Left colon (tissue), 2 donors: ENCODE results near the gene DGKB. TPM values are rescaled to one million over a fixed set of nuclear protein-coding genes. Genes with fewer than 3 reads are reported as not detected.

Experiments used
- ATAC-seq: fragments of 200-7000 bp; cut with Tn5 transposase; one replicate; pipeline ENCODE4 v1.9.1; 2020; ENCODE audit warnings: mild to moderate bottlenecking, moderate library complexity
- DNase-seq, 2 donors: peaks; one replicate each; pipeline ENCODE4 v3.0.0-alpha.2; 2020
- intact Hi-C, 2 donors: fragments of 100-400 bp; cut with DNase I in 1 of 2; cut with micrococcal nuclease in 1 of 2; formaldehyde crosslinking; loops; one replicate each; pipeline versions ENCODE4 v1.11.2 to v1.14.0; 2022; cut with DNase I, micrococcal nuclease
- total RNA-seq, 2 donors: library from RNA; stranded (reverse); fragmentation: NEBNext Ultra II Directional; extraction: Animal tissue kit (Norgen Biotek cat#: 25700); gene quantifications; one replicate each; pipeline ENCODE4 v1.2.1, GENCODE V29; 2021
- donor health status: DM: no; HTN: no; CAD: no.
- donor health status: DM: yes; HTN: yes; CAD: no.

DGKB gene
- total RNA-seq, 2 donors from 2014 or later = 0.06 to 0.39 TPM

DNA sequence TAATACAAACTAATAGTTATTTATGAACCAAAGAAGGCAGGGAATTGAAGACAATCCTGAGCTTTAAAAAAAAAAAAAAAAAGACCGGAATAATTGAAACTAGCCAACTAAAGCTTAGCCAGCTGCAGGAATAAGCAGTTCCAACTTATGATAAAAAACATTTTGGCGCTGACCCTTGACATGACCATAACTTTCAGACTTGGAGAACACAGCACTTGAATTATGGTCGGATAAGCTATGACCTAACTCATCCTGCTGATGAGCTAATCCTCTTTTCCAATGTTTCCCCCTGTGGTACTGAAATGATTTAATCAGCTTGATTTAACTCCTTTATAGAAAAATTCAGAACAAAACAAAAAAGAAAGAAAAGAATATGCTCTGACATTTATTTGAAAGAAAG, 181.8 kb downstream of the DGKB start:
- ATAC-seq = no peak
- no peak for DNase-seq
- intact Hi-C loops = no loop called here

DNA sequence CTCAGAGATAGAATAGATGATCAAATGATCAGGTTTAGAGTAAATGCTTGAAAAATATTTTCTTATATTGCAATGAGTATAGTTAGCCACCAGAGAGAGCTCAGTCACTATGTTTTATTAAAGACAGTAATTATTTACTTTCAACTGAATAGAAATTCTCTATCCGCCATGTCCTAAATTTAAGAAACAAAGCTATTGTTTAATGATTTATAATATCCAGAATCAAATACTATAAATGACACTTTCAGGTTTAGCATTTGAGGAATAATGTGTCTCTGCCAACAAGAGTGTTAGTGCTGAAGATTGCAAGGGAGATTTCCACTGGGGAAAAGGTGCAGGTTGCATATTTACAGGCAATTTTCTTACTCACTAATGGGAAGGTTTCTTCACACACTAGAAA, 184.7 kb downstream of the DGKB start:
- no peak for DNase-seq
- ATAC-seq = no peak
- intact Hi-C loops = loop anchor here in 1 of 2 donors (5.0 kb wide), 1 partner anchor 299 kb away; no protein-coding TSS in a partner anchor

DNA sequence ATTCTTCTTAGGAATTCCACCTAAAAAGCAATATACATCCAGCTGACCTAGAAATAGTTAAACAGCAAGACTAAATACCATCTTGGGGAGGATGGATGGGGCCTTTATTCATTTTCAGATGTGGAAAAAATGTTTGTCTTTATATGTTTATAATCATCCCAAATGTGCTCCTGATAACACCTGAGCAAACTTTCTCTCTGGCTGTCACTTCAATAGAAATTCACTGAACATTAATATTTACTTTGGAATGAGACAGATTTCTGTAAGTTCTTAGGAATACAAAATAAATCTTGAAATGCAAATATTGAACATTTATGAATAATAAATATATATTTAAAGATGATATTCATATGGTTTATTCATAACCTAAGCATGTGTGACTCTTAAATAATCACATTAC, 185.4 kb downstream of the DGKB start:
- no peak for ATAC-seq
- intact Hi-C loops = loop anchor here in 1 of 2 donors (5.0 kb wide), 1 partner anchor 300 kb away; no protein-coding TSS in a partner anchor
- DNase-seq = no peak

DNA sequence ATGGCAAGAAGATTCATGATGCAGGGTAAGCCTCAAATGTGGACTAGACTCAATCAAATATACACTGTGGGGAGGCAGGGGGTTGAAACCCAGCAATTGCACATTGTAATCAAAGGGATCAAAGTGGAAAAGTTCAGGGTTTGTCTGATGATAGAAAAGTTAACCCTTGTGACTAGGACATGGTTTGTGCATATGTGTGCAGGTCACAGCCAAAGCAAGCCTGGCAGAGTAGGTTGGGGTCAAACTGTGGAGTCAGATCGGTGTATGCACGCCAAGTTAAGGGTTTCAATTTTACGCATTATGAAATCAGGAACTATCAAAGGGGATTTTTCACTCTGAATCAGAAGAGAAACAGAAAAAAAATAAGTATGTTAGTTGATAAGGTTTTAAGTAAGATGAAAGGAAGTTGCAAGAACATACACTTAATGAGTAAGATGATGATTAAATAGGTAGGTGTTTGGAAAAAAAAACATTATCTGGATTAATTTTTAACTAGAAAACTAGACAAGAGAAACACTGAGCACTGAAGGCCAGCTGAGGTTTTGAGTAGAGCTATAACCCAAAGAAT, 188.3 kb downstream of the DGKB start:
- intact Hi-C loops = no loop called here
- no peak for ATAC-seq

DNA sequence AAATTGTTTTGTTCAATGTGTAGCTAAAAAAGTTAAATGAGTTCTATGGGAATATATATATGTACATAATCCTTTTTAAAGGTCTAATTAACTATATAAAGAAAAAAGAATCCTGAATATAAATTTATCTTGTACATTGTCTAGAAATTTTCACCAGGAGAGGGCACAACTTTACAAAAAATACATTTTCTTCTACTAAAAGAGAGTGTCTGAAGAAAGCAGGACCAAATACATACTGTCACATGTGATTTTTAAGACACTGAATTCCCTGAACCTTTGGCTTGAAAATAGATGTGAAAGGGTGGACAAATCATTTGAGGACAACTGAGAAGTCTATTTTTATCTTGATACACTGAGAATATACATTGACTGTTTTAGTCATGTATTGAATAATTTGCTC, 204.3 kb downstream of the DGKB start:
- intact Hi-C loops = no loop called here
- ATAC-seq (no peak), DNase-seq (no peak)

More for the DNA sequence above, 188.3 kb downstream of the DGKB start:
- no peak for DNase-seq

DNA sequence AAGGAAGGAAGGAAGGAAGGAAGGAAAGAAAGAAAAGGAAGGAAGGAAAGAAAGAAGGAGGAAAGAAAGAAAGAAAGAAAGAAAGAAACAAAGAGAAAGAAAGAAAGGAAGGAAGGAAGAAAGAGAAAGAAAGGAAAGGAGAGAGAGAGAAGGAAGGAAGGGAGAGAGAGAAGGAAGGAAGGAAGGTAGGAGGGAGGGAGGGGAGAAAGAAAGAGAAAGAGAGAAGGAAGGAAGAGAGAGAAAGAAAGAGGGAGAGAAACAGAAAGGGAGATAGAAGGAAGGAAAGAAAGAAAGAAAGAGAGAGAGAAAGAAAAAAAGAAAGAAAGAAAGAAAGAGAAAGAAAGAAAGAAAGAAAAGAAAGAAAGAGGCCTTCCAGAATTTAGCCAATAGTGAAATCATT, 204.9 kb downstream of the DGKB start:
- no peak for ATAC-seq
- DNase-seq = no peak
- intact Hi-C loops = no loop called here

DNA sequence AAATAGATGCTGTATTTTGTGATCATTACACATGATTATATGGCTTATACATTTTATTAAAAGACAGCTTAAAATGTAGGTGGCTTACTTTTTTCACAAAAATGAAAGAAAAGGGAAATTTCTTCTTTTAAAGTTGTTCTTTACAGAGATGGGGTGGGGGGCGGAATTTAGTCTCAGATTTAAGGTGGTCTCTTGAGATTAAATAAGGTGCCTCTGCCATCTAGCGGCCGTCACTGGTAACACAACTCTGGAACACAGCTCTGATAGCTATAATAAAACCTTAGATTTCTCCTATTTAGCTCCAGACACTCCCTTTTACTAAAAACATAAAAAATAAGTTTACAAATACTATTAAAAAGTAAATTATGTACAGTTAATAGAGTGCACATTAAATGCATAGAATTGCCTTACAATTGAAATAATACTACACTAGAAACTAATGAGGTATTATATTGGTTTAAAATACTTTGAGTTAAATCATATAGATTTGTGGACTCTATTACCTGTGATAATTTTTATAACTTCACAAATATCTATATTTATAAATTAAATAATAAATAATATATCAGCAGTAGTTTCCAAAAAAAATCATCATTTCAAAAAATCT, 210.9 kb downstream of the DGKB start:
- intact Hi-C loops = loop anchor here in 1 of 2 donors (5.0 kb wide), 1 partner anchor 1409 kb away; no protein-coding TSS in a partner anchor
- ATAC-seq = no peak
- peak in 1 of 2 donors; percentile 55 for DNase-seq

DNA sequence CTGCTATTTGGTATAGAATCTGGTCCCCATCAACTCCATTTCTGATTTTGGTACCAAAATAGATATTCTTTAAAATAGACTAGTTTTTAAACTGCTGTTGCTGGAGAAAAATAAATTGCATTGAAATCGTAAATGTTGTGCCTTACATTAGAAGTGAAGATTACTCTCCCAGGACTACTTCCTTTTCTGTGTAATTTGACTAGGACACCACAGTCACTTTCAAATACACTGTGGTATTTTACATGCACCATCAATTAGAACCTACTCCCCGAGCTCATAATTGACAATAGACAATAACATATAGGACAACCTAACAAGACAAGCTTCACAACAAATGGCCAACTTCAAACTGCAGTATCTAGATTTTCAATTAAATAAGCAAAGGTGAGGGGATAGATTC, 211.5 kb downstream of the DGKB start:
- ATAC-seq (no peak), DNase-seq (no peak)
- intact Hi-C loops = loop anchor here in 1 of 2 donors (5.0 kb wide), 1 partner anchor 1409 kb away; no protein-coding TSS in a partner anchor

DNA sequence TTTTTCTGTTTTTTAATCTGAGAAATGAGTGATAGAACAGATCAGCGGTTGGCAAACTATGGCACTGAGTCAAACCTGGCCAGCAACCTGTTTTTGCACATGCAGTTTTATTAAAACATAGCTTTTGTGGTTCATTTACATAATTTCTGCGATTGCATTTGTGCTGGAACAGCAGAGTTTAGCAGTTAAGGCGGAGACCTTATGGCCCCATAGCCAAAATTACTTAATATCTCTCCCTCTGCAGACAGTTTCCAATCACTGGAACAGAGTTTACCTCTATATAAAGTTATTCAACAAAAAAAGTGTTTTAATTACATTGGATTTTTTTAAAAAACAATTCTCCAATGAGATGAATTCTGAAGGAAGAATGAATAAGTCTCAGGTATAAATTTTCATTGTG, 212.1 kb downstream of the DGKB start:
- intact Hi-C loops = loop anchor here in 1 of 2 donors (5.0 kb wide), 1 partner anchor 1408 kb away; no protein-coding TSS in a partner anchor
- DNase-seq (no peak), ATAC-seq (no peak)

DNA sequence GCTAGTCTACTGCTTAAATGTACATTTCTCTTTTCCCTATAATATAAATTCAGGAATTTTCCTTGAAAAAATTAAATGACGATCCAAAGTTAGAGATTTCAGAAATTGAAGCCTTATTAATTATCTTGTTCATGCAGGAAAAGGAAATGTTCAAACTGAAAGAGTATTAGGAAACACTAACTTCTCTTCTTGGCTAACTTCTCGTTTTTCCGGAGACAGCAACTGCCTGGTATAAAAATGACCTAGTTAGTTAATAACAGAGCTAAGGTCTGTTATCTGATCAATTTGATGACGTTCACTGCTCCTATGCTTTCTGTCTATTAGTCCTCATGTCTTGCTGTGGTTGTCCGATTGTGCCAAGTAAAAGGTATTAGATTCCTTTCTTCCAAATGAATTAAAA, 212.5 kb downstream of the DGKB start:
- DNase-seq (no peak), ATAC-seq (no peak)
- intact Hi-C loops = loop anchor here in 1 of 2 donors (5.0 kb wide), 1 partner anchor 1408 kb away; no protein-coding TSS in a partner anchor

DNA sequence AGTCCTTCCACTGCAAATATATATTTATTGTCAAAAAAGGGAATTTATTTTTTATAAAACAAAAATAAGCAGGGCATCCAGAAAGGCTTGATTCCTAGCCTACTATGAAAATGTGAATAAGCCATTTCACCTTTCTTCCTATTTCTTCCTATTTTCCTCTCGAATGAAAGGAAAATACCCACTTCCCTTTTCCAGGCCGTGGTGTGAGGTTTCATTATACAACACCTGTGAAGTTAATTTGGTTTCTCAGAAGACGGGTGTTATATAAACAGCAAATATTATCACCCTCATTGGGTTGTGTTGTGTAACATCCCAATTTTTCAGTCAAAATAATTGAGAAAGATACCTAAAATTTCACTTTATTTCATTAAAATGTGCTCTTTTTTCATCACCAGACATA, 214.3 kb downstream of the DGKB start:
- no peak for DNase-seq
- intact Hi-C loops = no loop called here
- ATAC-seq = no peak

DNA sequence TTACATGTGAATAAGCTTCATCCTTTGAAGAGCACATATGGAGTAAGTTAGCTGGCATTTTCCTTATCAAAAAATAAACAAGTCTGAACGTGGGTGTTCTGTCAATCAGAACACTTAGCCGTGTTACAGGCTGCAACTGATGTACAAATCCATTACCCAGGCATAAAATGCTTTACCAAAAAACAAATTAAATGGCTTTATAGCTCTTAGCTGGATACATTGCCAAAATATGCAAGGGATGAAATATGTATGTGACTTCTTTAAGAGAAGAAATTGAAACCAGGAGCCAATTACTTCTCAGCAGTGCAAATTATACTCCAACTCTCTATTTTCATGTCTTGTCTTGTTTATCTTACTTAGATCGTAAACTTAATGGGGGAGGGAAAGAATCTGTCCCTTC, 214.8 kb downstream of the DGKB start:
- DNase-seq (no peak), ATAC-seq (no peak)
- intact Hi-C loops = no loop called here

DNA sequence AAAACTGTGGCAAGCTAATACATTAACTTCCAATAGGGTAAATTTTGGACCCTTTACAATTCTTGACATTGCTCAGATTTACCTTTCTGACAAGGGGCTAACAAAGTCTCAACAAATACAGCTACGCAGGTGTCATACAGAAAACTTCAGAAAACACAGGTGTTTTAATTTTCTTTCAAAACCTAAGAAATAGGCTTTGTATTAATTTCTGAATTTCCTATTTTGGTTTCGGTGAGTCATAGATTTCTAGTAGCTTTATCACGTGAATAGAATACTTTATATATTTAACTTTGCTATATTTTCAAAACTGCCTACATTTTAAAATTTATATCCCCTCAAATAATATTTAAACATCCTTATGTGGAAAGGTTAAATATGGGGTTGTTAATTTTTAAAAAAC, 215.3 kb downstream of the DGKB start:
- intact Hi-C loops = no loop called here

DNA sequence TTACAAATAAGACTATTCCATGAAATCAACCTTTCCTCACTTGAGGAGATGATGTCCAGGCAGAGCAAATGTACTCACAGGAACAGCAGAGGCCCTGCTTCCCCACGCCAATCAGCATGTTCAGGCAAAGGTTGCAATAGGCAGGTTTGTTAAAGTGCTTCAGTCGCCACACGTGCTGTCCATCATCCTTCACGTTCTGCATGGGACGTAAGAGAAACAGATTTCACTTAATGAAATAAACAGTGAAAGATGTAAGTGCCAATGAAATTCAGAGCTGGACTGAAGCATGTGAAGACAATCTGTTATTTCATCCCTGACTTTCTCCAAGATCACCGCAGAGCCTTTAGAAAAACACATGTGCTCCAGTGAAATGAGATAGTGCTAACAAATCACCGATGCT, 217.4 kb downstream of the DGKB start:
- DNase-seq (no peak), ATAC-seq (no peak)
- intact Hi-C loops = no loop called here

More for the DNA sequence above, 215.3 kb downstream of the DGKB start:
- ATAC-seq (no peak), DNase-seq (no peak)

DNA sequence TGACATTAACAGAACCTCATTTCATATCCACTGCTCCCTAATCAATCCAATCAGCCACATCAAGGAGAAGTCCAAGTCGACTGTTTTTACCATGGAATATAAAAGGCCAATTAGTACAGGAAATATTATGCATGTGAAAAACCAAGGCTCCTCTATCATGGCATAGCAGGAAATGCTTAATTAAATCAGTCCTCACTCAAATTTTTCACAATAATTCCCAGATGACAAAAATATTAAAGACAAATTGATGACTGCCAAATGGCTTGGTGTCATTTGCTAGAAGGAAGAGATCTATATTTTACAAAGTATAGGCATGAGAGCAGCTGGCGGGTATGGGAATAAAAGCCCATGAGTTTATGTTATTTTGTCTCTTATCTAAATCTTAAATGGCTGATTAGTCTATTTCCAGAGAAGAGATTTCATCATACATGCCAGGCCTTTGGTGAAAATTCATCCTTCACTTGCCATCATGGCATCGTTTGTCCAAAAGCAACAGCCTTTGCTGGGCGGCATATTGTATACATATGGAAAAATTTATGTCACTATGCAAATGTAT, 219.6 kb downstream of the DGKB start:
- intact Hi-C loops = no loop called here
- ATAC-seq (no peak), DNase-seq (no peak)

DNA sequence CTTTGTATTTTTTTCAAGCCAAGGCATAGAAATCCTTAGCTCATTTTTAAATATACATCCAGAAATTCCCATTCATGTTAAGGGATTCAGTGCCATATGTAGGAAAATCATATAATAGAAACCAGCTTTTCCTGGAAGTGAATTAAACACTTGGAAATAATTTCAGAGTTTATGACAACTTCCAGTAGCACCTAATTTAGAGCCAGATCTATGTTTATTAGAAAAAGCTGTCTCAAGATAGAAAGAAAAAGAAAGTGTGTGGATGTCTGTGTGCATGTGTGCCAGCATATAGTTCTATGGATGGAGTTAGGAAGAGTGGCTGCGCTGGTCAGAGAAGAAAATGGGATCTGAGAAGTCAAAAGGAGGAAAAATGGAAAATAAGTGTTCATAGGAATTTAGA, 225.7 kb downstream of the DGKB start:
- ATAC-seq = no peak
- intact Hi-C loops = no loop called here
- no peak for DNase-seq

DNA sequence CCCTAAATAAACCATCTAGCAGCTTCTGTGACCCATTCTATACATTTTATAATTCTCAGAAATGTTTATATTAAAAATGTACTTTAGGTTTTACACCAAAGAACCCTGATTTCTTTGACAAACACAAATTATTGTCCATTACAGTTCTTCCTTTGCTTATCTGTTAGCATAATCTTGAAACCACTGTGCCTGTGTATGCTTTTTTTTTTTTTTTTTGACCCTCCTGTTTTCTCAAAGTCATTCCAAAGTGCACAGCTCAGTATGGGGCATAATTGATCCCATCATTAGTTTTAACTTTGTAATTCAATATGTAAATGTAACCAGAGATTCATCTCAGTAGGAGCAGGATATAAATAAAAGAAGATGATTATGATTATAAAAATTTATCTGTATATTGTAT, 229.3 kb downstream of the DGKB start:
- intact Hi-C loops = no loop called here
- DNase-seq (no peak), ATAC-seq (no peak)

DNA sequence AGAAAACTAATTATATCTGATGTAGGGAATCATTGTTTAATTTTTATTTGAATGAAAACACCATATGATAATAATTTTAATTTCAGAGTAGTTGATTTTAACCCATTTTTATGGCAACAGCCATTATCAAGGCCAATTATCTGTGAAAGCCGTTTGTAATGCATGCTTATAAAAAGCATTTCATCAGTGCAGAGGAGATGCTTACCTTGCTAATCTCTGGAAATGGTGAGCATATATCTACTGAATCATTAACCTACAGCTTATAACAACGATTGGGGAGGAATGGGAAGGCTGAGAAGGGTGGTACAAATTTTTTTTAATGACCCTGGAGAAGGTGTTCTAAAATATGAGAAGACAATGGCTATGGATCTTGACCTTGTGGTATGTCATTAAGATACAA, 235.6 kb downstream of the DGKB start:
- DNase-seq (no peak), ATAC-seq (no peak)
- intact Hi-C loops = no loop called here

DNA sequence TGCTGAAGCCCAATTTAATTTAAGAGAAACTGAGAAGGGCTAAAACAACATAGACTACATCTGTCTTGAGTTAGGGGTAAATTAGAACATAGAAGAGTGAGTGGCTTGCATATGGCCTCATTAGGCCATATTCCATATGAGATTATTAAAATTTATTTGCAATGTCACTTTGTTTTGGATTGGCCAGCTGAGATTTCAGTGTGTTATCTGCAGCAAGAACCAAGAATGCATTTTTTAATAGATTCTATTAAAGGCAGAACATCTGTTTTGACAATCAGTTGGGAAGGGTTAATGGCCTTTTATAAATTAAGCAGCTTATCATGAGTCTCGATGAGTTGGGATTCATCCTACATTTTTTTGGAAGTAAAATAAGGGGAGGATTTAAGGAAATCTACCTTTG, 236.2 kb downstream of the DGKB start:
- ATAC-seq = no peak
- DNase-seq = no peak
- intact Hi-C loops = no loop called here

DNA sequence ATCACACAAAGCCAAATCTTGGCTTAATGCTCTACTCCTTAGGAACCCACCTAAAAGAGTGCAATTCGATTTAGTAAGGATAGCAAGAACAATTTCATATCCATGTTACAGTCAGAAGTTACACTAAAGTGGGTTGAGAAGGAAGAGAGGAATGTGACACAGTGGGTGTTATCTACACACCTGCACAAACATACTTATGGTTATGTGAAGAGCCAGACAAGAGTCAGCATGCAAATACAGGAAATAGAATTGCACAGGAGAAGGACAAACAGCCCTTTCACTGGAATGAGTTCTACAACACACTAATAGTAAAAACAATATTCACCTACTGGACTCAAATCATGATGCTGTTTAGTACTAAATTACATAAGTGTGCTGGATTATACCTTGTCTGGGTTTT, 262.8 kb downstream of the DGKB start:
- ATAC-seq = peak; percentile 90
- intact Hi-C loops = no loop called here
- DNase-seq = no peak
